WTC11 (cell line): ENCODE measurements around the gene TMEM19. TPM values are rescaled to one million over a fixed set of nuclear protein-coding genes. Genes with fewer than 3 reads are reported as not detected.

ENCODE experiments used
- AFF4 ChIP-seq: sonication (generic); formaldehyde crosslinking; IDR thresholded peaks from 2 replicates; pipeline ENCODE4 v1.8.1; 2023; ENCODE audit warnings: mild to moderate bottlenecking, missing genetic modification reagents, borderline replicate concordance
- E2F5 ChIP-seq: sonication (generic); formaldehyde crosslinking; IDR thresholded peaks from 2 replicates; pipeline ENCODE4 v1.8.1; 2022; ENCODE audit warnings: mild to moderate bottlenecking, moderate library complexity, missing genetic modification reagents
- ETV6 ChIP-seq: sonication (generic); formaldehyde crosslinking; IDR thresholded peaks from 2 replicates; pipeline ENCODE4 v1.8.1; 2022; ENCODE audit warnings: mild to moderate bottlenecking, missing genetic modification reagents
- FOXK1 ChIP-seq: sonication (generic); formaldehyde crosslinking; IDR thresholded peaks from 2 replicates; pipeline ENCODE4 v1.8.0; 2022; ENCODE audit warnings: mild to moderate bottlenecking, moderate library complexity, missing genetic modification reagents
- IRF1 ChIP-seq: sonication (generic); formaldehyde crosslinking; IDR thresholded peaks from 2 replicates; pipeline ENCODE4 v1.8.0; 2023; ENCODE audit warnings: missing genetic modification reagents
- MAX ChIP-seq: sonication (generic); formaldehyde crosslinking; IDR thresholded peaks from 2 replicates; pipeline ENCODE4 v1.8.0; 2022; ENCODE audit warnings: mild to moderate bottlenecking, missing genetic modification reagents
- NFE2L1 ChIP-seq: sonication (generic); formaldehyde crosslinking; IDR thresholded peaks from 2 replicates; pipeline ENCODE4 v1.8.1; 2023; ENCODE audit warnings: missing genetic modification reagents
- SMAD3 ChIP-seq: sonication (generic); formaldehyde crosslinking; IDR thresholded peaks from 2 replicates; pipeline ENCODE4 v1.8.0; 2022; ENCODE audit warnings: missing genetic modification reagents, mild to moderate bottlenecking, borderline replicate concordance
- SMAD4 ChIP-seq: sonication (generic); formaldehyde crosslinking; IDR thresholded peaks from 2 replicates; pipeline ENCODE4 v1.8.0; 2022; ENCODE audit warnings: mild to moderate bottlenecking, missing genetic modification reagents
- SOX15 ChIP-seq: fragments of 250-450 bp; sonication (Bioruptor Pico); IDR thresholded peaks from 2 replicates; pipeline ENCODE4 v1.9.0; 2021; ENCODE audit warnings: mild to moderate bottlenecking
- TEAD1 ChIP-seq: sonication (generic); formaldehyde crosslinking; IDR thresholded peaks from 2 replicates; pipeline ENCODE4 v1.8.0; 2022; ENCODE audit warnings: mild to moderate bottlenecking, missing genetic modification reagents
- ZNF121 ChIP-seq: sonication (generic); formaldehyde crosslinking; IDR thresholded peaks from 2 replicates; pipeline ENCODE4 v1.8.0; 2023; ENCODE audit warnings: missing genetic modification reagents
- ZNF317 ChIP-seq: sonication (generic); formaldehyde crosslinking; IDR thresholded peaks from 2 replicates; pipeline ENCODE4 v1.8.1; 2023; ENCODE audit warnings: low read depth, mild to moderate bottlenecking, moderate library complexity, missing genetic modification reagents, borderline replicate concordance
- ZNF396 ChIP-seq: fragments of 250-450 bp; sonication (Bioruptor Pico); IDR thresholded peaks from 2 replicates; pipeline ENCODE4 v1.8.0; 2021; ENCODE audit warnings: mild to moderate bottlenecking, moderate library complexity, borderline replicate concordance
- ZNF416 ChIP-seq: fragments of 250-450 bp; sonication (Bioruptor Pico); IDR thresholded peaks from 2 replicates; pipeline ENCODE4 v1.9.0; 2021; ENCODE audit warnings: mild to moderate bottlenecking, inconsistent platforms
- ZNF671 ChIP-seq: fragments of 250-450 bp; sonication (Bioruptor Pico); IDR thresholded peaks from 2 replicates; pipeline ENCODE4 v1.8.0; 2021; ENCODE audit warnings: mild to moderate bottlenecking
- total RNA-seq: library from RNA; stranded (reverse); gene quantifications from 3 replicates; pipeline ENCODE4 v1.2.3, GENCODE V29; 2021
- TF ChIP-seq, protein P1 (sequence below): fragments of 250-450 bp; sonication (Bioruptor Pico); conservative IDR thresholded peaks from 2 replicates; pipeline ENCODE4 v1.9.0; 2021; ENCODE audit warnings: mild to moderate bottlenecking
- TF ChIP-seq, protein P2 (sequence below): sonication (generic); formaldehyde crosslinking; IDR thresholded peaks from 2 replicates; pipeline ENCODE4 v1.8.0; 2022; ENCODE audit warnings: mild to moderate bottlenecking, missing genetic modification reagents
- TF ChIP-seq, protein P3 (sequence below): sonication (generic); formaldehyde crosslinking; IDR thresholded peaks from 2 replicates; pipeline ENCODE4 v1.8.1; 2023; ENCODE audit warnings: mild to moderate bottlenecking, missing genetic modification reagents

The TMEM19 gene
- total RNA-seq, 1 experiment from 2014 or later, result 11.7 TPM

GRCh38 chr12:71685914-71686657 is at the start of gene TMEM19 (continued):
- TF ChIP-seq ZNF317 (no peak), NFE2L1 (0 out of 2 replicates have a peak, but pooled peaks have one; percentile 74), SMAD4 (CRISPR knock-in tag) (0 out of 2 replicates have a peak, but pooled peaks have one; percentile 38), MAX (peak; percentile 95), SOX15 (no peak), ZNF121 (CRISPR knock-in tag) (peak; percentile 69; the same call in 1 of the 2 replicates), ZNF416 (CRISPR knock-in tag) (peak; percentile 67; the same call in 1 of the 2 replicates), ETV6 (CRISPR knock-in tag) (peak; percentile 91), SMAD3 (CRISPR knock-in tag) (peak; percentile 91), IRF1 (CRISPR knock-in tag) (no peak; the same call in 1 of the 2 replicates), FOXK1 (CRISPR knock-in tag) (peak; percentile 73), ZNF671 (no peak), AFF4 (CRISPR knock-in tag) (no peak), E2F5 (peak; percentile 57; the same call in 1 of the 2 replicates), ZNF396 (CRISPR knock-in tag) (no peak), TEAD1 (CRISPR knock-in tag) (peak; percentile 84)
- TF ChIP-seq, protein P1, sequence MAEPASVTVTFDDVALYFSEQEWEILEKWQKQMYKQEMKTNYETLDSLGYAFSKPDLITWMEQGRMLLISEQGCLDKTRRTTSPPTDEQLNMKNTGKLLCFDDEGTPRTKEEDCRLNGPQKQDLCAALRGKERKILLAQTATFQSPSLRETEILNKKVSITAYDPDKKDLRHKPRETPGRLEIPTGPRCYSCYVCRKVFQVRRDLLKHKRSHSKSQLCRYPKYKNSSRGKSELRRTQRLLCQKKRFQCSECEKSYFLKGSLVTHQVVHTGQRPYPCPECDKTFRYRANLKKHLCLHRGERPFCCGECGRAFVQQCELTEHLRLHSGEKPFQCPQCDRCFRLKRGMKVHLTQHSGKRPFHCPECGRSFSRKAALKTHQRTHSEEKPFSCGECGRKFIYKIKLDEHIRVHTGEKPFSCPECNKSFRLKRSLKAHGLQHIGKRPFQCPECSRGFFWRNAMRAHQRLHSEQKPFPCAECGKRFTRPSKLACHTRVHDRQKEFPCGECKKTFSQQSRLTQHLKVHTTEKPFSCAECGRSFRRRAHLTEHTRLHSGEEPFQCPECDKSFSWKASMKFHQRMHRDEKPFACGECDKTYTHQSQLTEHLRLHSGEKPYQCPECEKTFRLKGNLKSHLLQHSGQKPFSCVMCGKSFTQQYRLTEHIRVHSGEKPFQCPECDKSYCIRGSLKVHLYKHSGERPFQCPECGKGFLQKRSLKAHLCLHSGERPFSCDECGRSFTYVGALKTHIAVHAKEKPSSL (CRISPR knock-in tag), result no peak
- TF ChIP-seq, protein P2, sequence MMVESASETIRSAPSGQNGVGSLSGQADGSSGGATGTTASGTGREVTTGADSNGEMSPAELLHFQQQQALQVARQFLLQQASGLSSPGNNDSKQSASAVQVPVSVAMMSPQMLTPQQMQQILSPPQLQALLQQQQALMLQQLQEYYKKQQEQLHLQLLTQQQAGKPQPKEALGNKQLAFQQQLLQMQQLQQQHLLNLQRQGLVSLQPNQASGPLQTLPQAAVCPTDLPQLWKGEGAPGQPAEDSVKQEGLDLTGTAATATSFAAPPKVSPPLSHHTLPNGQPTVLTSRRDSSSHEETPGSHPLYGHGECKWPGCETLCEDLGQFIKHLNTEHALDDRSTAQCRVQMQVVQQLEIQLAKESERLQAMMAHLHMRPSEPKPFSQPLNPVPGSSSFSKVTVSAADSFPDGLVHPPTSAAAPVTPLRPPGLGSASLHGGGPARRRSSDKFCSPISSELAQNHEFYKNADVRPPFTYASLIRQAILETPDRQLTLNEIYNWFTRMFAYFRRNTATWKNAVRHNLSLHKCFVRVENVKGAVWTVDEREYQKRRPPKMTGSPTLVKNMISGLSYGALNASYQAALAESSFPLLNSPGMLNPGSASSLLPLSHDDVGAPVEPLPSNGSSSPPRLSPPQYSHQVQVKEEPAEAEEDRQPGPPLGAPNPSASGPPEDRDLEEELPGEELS (CRISPR knock-in tag), result peak; percentile 74; the same call in 1 of the 2 replicates
- TF ChIP-seq, protein P3, sequence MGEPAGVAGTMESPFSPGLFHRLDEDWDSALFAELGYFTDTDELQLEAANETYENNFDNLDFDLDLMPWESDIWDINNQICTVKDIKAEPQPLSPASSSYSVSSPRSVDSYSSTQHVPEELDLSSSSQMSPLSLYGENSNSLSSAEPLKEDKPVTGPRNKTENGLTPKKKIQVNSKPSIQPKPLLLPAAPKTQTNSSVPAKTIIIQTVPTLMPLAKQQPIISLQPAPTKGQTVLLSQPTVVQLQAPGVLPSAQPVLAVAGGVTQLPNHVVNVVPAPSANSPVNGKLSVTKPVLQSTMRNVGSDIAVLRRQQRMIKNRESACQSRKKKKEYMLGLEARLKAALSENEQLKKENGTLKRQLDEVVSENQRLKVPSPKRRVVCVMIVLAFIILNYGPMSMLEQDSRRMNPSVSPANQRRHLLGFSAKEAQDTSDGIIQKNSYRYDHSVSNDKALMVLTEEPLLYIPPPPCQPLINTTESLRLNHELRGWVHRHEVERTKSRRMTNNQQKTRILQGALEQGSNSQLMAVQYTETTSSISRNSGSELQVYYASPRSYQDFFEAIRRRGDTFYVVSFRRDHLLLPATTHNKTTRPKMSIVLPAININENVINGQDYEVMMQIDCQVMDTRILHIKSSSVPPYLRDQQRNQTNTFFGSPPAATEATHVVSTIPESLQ (CRISPR knock-in tag), result no peak
